GM12874 (cell line): ENCODE measurements around the gene SUV39H2.

Experiments
- CTCF ChIP-seq: IDR thresholded peaks from 2 replicates; pipeline ENCODE4 v1.5.1; 2011; ENCODE audit warnings: low read depth, mild to moderate bottlenecking, control low read depth, low read length, moderate library complexity; ENCODE audit not compliant: insufficient read depth

The SUV39H2 gene

GRCh38 chr10:14878266-14879123 lies at the start of gene SUV39H2:
TSS of gene SUV39H2 (plus strand) at chr10:14878866. CDS start at chr10:14878889, 23 bp downstream.
- no peak for TF ChIP-seq CTCF

GRCh38 chr10:14833106-14833505 lies 45.6 kb upstream of the SUV39H2 start:
- TF ChIP-seq CTCF: no peak

GRCh38 chr10:14836208-14836607 lies 42.5 kb upstream of the SUV39H2 start:
- TF ChIP-seq CTCF: no peak

- TF ChIP-seq CTCF: no peak
Observed at GRCh38 chr10:14837003-14837756, 41.5 kb upstream of the SUV39H2 start.

- no peak for TF ChIP-seq CTCF
Observed at GRCh38 chr10:14837757-14838581, 40.7 kb upstream of the SUV39H2 start, which contains the start of the genes CDNF, HSPA14 and MSANTD7. TSS of gene CDNF (minus strand) at chr10:14838037. CDS start at chr10:14837946, 91 bp downstream. TSS of gene HSPA14 (plus strand) at chr10:14838306. CDS start at chr10:14838403, 97 bp downstream. TSS of gene MSANTD7 (plus strand) at chr10:14838306. CDS start at chr10:14842285, 3,979 bp downstream.

- TF ChIP-seq CTCF: no peak
Observed at GRCh38 chr10:14838582-14839304, 39.9 kb upstream of the SUV39H2 start.
